ENCODE measurements around the gene CDON.

CDON gene

GRCh38 chr11:126082251-126083109 lies 19.8 kb upstream of the CDON start:
- FAIRE-seq = no peak

- FAIRE-seq = no peak
Measured at GRCh38 chr11:126081915-126082250, 19.2 kb upstream of the CDON start.

- no peak for FAIRE-seq
Measured at GRCh38 chr11:126080161-126080941, 17.7 kb upstream of the CDON start.

- FAIRE-seq = no peak
Measured at GRCh38 chr11:126079621-126080124, 17.0 kb upstream of the CDON start.

- no peak for FAIRE-seq
Measured at GRCh38 chr11:126076641-126077040, 14.0 kb upstream of the CDON start.

GRCh38 chr11:126072801-126073594 lies 10.3 kb upstream of the CDON start:
- no peak for FAIRE-seq

- no peak for FAIRE-seq
Measured at GRCh38 chr11:126072141-126072741, 9.6 kb upstream of the CDON start.

- FAIRE-seq = no peak
Measured at GRCh38 chr11:126063507-126063852, 814 bp upstream of the CDON start.

GRCh38 chr11:126061707-126062678 lies 673 bp downstream of the CDON start:
- FAIRE-seq = no peak

GRCh38 chr11:126060757-126061171 lies 1.9 kb downstream of the CDON start:
- no peak for FAIRE-seq

- no peak for FAIRE-seq
Measured at GRCh38 chr11:126059238-126059781, 3.4 kb downstream of the CDON start.

- no peak for FAIRE-seq
Measured at GRCh38 chr11:126058105-126058874, 4.4 kb downstream of the CDON start.

GRCh38 chr11:126054882-126055281 lies 7.8 kb downstream of the CDON start:
- FAIRE-seq = no peak

GRCh38 chr11:126054408-126054807 lies 8.3 kb downstream of the CDON start:
- FAIRE-seq = no peak

GRCh38 chr11:126053415-126054286 lies 9.0 kb downstream of the CDON start:
- FAIRE-seq = no peak

- no peak for FAIRE-seq
Measured at GRCh38 chr11:126051117-126051516, 11.5 kb downstream of the CDON start.

- FAIRE-seq = no peak
Measured at GRCh38 chr11:126049159-126049558, 13.5 kb downstream of the CDON start.

GRCh38 chr11:126048197-126048596 lies 14.5 kb downstream of the CDON start:
- no peak for FAIRE-seq

- FAIRE-seq = no peak
Measured at GRCh38 chr11:126046570-126047195, 16.0 kb downstream of the CDON start.
